Spleen (tissue), 13 donors: ENCODE results near the gene TEP1. TPM values are rescaled to one million over a fixed set of nuclear protein-coding genes. Genes with fewer than 3 reads are reported as not detected.

Experiments
- DNase-seq: peaks from one replicate; pipeline ENCODE4 v3.0.0-alpha.2; 2020
- H3K27ac ChIP-seq, 8 donors: fragments of 200-600 bp; sonication (generic) in 7 of 8; 1 replicate in 4 of 8; 2 replicates in 4 of 8; pipeline versions ENCODE4 v1.5.0 to v1.8.0; 2016 to 2021; ENCODE audit warnings: inconsistent platforms in 4 of 8, mild to moderate bottlenecking in 4 of 8, moderate library complexity in 1 of 8
- H3K27me3 ChIP-seq, 7 donors: fragments of 200-600 bp; sonication (generic) in 6 of 7; replicated peaks in 1 of 7; 1 replicate in 4 of 7; 2 replicates in 3 of 7; pipeline versions ENCODE4 v1.5.0 to v1.8.0; 2016 to 2021; ENCODE audit warnings: inconsistent platforms in 3 of 7, mild to moderate bottlenecking in 1 of 7
- H3K36me3 ChIP-seq, 6 donors: fragments of 200-600 bp; sonication (generic) in 5 of 6; 1 replicate in 4 of 6; 2 replicates in 2 of 6; pipeline versions ENCODE4 v1.5.0 to v1.8.0; 2016 to 2021; ENCODE audit warnings: inconsistent platforms in 2 of 6
- H3K4me1 ChIP-seq, 6 donors: fragments of 200-600 bp; sonication (generic) in 5 of 6; 1 replicate in 3 of 6; 2 replicates in 3 of 6; pipeline versions ENCODE4 v1.5.0 to v1.8.0; 2016 to 2021; ENCODE audit warnings: inconsistent platforms in 3 of 6
- H3K4me3 ChIP-seq, 8 donors: fragments of 200-600 bp; sonication (generic) in 7 of 8; 1 replicate in 4 of 8; 2 replicates in 4 of 8; pipeline versions ENCODE4 v1.5.0 to v1.8.0; 2016 to 2021; ENCODE audit warnings: inconsistent platforms in 4 of 8, mild to moderate bottlenecking in 4 of 8, moderate library complexity in 2 of 8
- H3K9me3 ChIP-seq, 8 donors: fragments of 200-600 bp; sonication (generic) in 7 of 8; 1 replicate in 4 of 8; 2 replicates in 4 of 8; pipeline versions ENCODE4 v1.5.0 to v1.8.0; 2016 to 2021; ENCODE audit warnings: inconsistent platforms in 4 of 8
- POLR2A ChIP-seq, 3 donors: fragments of 450-650 bp; IDR thresholded peaks; one replicate each; pipeline ENCODE4 v1.5.1; 2017; ENCODE audit warnings: antibody characterized with exemption in 3 of 3, mild to moderate bottlenecking in 1 of 3
- POLR2AphosphoS5 ChIP-seq, 3 donors: sonication (generic); formaldehyde crosslinking; IDR thresholded peaks; one replicate each; pipeline ENCODE4 v1.5.1; 2017; ENCODE audit warnings: antibody characterized with exemption in 3 of 3
- WGBS, 5 donors: extraction: QIAGEN DNeasy Blood & Tissue Kit in 3 of 5; methylation state at CpG; one replicate each; pipeline versions ENCODE4 v1.1.5 to v1.1.7; 2013 to 2018; 5-methylcytosine and 5-hydroxymethylcytosine counted together
- intact Hi-C: fragments of 100-400 bp; cut with DNase I; formaldehyde crosslinking; loops from one replicate; pipeline ENCODE4 v1.15.0; 2023; ENCODE audit warnings: low total_unique reads
- long read RNA-seq, 2 donors: transcript quantifications; one replicate each; lab custom pipeline, GENCODE V29; 2026
- polyA plus RNA-seq, 3 donors: library from polyadenylated mRNA; stranded (reverse); fragments of 200-250 nt; gene quantifications; one replicate each; pipeline ENCODE4 v1.2.1, GENCODE V29; 2013
- total RNA-seq, 7 donors: library from RNA; depleted of rRNA in 3 of 7; stranded (reverse); fragments of >200 nt in 3 of 7; fragmentation: NEBNext Ultra II Directional in 4 of 7; extraction: Animal tissue kit (Norgen Biotek cat#: 25700) in 4 of 7; gene quantifications; one replicate each; pipeline versions ENCODE4 v1.1.0 to v1.2.1, GENCODE V29; 2016 to 2021
- TF ChIP-seq, protein P1 (sequence below), 11 experiments: fragments of 200-600 bp in 7 of 11; fragments of 450-650 bp in 4 of 11; sonication (generic) in 4 of 11; IDR thresholded peaks in 8 of 11; conservative IDR thresholded peaks in 3 of 11; 1 replicate in 7 of 11; 2 replicates in 4 of 11; pipeline versions ENCODE4 v1.4.0 to v1.8.0; 2016 to 2021; ENCODE audit warnings: antibody characterized with exemption in 11 of 11, inconsistent platforms in 4 of 11, mild to moderate bottlenecking in 1 of 11
- donor health status: healthy with polysubstance abuse.
- donor health status: DM: no; HTN: no; CAD: no; lungs with moderate emphysema.
- donor health status: DM: no; HTN: no; CAD: no.
- donor health status: Bipolar disorder and iron deficiency.
- donor health status: healthy.
- donor health status: DM: no; HTN: no; CAD: no.
- donor health status: DM: yes; HTN: yes; CAD: no.

The TEP1 gene
- 10 to 100 TPM; 55.1 to 91.7 (median 70.5) TPM for total RNA-seq
- polyA plus RNA-seq, result 10 to 100 TPM; 19.2 to 38.7 (median 26.7) TPM
- long read RNA-seq, donor 1, partial matches to known transcripts, result 0 of 1 reads
- long read RNA-seq, donor 1, other reads (novel, unspliced or antisense), result 0 of 1 reads
- long read RNA-seq, donor 2, result 0 reads

DNA sequence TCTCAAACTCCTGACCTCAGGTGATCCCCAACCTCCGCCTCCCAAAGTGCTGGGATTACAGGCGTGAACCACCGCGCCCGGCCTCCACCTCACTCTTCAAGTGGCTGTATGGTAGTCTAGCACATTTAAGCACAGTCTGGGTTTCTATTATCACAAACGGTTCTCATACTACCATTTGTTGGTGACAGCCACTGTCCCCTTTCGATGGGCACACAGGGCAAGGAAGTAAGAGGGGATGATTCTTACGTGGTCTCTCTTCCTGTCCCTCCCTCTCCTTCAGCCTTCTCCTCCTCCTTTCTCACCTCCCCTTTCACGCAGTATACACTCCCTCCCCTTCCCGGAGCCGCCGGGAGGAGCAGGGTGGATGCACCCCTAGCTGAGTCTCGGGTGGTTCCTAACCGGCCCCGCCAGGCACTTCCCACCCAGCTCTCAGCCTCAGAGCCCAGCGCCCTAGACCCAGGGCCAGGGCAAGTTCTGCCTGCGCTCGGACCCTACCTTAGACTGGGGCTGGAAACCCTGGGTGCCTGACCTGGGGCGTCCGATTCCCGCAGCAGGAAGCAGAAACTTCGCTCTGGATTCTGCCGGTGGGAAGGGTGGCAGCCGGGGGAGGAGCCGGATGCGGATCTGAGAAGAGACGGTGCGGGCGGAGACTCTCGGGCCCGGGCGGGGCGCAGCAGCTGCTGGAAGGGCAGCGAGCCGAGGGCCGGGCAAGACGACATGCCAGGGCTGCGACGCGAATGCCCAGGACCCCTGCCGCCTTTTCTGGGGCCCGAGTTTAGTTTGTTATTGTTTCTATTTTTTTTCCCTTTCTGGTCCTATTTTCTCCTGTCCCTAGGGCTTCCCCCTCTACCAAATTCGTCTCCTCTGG is at the start of gene TEP1:
TSS of gene TEP1 (minus strand) at position 626 of the 868 bp plus-strand sequence. CDS start 5,062 bp downstream, outside the sequence.
- H3K4me3 ChIP-seq, result peak within 1 kb of the TSS; percentile 66 to 91 (median 76)
- peaks cover 0 to 7% (median 5%) of the 10 kb centered on the region in 6 donors for H3K36me3 ChIP-seq
- 0 to 1% (median 0%) methylated on average over 34 to 43 of the region's 43 CpGs for WGBS, 5 donors
- peak; percentile 96 for DNase-seq
- no peaks in the 10 kb centered on the region for H3K27me3 ChIP-seq
- peak within 1 kb of the TSS; percentile 85 to 99 (median 96) for H3K27ac ChIP-seq
- H3K9me3 ChIP-seq, result no peaks in the 10 kb centered on the region
- H3K4me1 ChIP-seq, result peaks cover 13 to 62% (median 43%) of the 10 kb centered on the region in 6 donors
- TF ChIP-seq POLR2AphosphoS5 (IDR thresholded peaks at IDR 0.05) (peak; percentile 84 to 93 (median 92)), POLR2A (IDR thresholded peaks at IDR 0.05) (peak in 1 of 3 donors; percentile 62)
- TF ChIP-seq, protein P1, sequence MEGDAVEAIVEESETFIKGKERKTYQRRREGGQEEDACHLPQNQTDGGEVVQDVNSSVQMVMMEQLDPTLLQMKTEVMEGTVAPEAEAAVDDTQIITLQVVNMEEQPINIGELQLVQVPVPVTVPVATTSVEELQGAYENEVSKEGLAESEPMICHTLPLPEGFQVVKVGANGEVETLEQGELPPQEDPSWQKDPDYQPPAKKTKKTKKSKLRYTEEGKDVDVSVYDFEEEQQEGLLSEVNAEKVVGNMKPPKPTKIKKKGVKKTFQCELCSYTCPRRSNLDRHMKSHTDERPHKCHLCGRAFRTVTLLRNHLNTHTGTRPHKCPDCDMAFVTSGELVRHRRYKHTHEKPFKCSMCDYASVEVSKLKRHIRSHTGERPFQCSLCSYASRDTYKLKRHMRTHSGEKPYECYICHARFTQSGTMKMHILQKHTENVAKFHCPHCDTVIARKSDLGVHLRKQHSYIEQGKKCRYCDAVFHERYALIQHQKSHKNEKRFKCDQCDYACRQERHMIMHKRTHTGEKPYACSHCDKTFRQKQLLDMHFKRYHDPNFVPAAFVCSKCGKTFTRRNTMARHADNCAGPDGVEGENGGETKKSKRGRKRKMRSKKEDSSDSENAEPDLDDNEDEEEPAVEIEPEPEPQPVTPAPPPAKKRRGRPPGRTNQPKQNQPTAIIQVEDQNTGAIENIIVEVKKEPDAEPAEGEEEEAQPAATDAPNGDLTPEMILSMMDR (IDR thresholded peaks at IDR 0.05 in 8 of 11, conservative IDR thresholded peaks at IDR 0.05 in 3 of 11), result no peak
- intact Hi-C loops, result loop anchor here (5.0 to 10.0 kb wide), 2 partner anchors 52 to 199 kb away; partner anchors contain the start of genes PIP4P1 and PNP

DNA sequence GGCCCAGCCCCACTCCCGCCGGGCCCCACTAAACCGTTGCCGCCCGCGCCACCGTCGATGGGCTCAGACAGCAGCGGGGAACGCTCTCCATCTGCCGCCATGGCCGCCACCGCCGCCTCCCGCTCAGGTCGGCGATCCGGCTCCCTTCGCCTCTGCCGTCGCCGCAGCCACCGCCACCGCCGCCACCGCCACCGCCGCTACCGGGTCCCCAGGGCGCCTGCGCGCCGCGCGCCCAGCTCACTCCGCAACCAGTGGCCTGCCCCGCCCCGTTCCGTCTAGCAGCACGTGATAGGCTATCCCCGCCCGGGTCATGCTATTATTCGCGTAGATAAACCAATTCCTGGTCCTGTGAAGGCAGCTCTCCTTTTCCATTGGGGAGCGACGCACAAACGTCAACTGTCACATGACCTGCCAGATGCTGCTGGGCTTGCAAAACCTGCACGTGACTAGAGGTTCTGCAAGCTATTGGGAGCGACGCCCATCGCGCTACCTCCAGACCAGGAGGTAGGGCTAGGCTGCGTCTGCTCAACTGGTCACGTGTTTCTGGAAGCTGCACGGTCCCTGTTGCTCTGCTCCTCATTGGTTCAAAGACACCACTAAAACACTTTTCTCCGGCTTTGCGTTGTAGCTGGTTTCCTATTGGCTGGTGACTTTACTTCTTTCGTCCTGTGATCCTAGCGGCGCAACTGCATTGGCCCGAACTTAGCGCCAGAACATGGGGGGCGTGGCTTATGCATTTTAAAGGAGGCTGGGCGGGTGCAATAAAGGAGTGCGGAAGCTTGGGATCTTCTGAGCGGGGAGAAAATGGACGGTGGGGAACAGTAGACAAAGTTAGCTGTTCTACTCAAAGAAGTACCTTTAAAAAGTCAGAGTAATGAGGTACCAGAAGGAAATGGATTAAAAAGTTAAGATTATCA is 48.2 kb upstream of the TEP1 start, which contains the start of gene PIP4P1:
TSS of gene PIP4P1 (minus strand) at position 210 of the 917 bp plus-strand sequence. CDS start at position 101, 109 bp downstream.
- TF ChIP-seq, protein P1 (IDR thresholded peaks at IDR 0.05 in 8 of 11, conservative IDR thresholded peaks at IDR 0.05 in 3 of 11), result peak in 4 of 11 experiments; percentile 12 to 38 (median 19)
- TF ChIP-seq POLR2A (IDR thresholded peaks at IDR 0.05) (peak in 2 of 3 donors; percentile 71 to 84), POLR2AphosphoS5 (IDR thresholded peaks at IDR 0.05) (peak; percentile 94 to 95 (median 94))
- H3K4me1 ChIP-seq, result peaks cover 22 to 63% (median 50%) of the 10 kb centered on the region in 6 donors
- H3K4me3 ChIP-seq, result peak within 1 kb of the TSS; percentile 78 to 95 (median 86)
- 0 to 1% (median 1%) methylated on average over 21 to 67 of the region's 67 CpGs for WGBS, 5 donors
- H3K27me3 ChIP-seq, result no peaks in the 10 kb centered on the region
- DNase-seq, result peak; percentile 100
- H3K36me3 ChIP-seq, result peaks cover 3 to 40% (median 35%) of the 10 kb centered on the region in 6 donors
- intact Hi-C loops, result loop anchor here (10.0 kb wide), 1 partner anchor 47 kb away; the partner anchor contains the start of gene TEP1
- H3K9me3 ChIP-seq, result no peaks in the 10 kb centered on the region
- H3K27ac ChIP-seq, result peak within 1 kb of the TSS; percentile 92 to 99 (median 98)

DNA sequence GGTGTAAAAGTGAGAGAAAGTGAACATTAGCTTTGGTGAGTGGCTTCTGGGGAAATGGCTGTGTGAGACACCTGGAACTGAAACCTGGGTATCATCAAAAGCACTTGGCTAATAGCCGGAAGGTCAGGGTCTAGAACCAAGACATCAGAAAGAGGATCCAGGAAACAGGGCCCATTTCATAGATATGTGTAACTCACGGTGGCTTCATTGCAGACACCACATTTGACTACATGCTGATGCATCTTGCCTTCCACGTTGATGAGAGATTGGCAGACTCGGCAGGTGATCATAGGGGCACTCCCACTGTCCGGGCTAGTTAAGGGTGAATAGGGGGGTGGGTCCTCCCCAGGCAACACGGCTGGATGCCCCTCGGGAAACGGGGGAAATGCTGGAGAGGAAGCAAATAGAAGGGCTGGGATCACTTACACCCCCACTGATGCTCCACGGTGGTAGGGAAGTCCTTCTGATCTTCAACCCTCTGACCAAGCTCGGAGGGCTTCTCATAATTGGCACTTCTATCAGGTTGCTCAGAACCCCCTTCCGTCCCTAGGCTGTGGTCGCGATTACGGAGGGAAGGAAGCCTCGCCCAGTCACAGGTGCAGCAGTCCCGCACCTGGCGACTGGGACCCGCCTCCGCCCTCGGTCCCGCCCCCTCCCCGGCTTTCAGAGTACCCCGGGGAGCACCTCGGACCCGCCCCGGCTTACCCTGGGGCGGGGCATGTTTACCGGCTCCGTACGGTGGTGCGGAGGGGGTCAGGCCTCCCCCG is 47.3 kb upstream of the TEP1 start:
- Histone ChIP-seq H3K27ac (peak overlapping the region; percentile 92 to 99 (median 98)), H3K4me1 (peaks cover 30 to 72% (median 58%) of the 10 kb centered on the region in 6 donors), H3K27me3 (no peaks in the 10 kb centered on the region), H3K36me3 (peaks cover 3 to 43% (median 37%) of the 10 kb centered on the region in 6 donors), H3K4me3 (peak overlapping the region; percentile 78 to 95 (median 86)), H3K9me3 (no peaks in the 10 kb centered on the region)
- intact Hi-C loops, result loop anchor here (10.0 kb wide), 1 partner anchor 46 kb away; the partner anchor contains the start of gene TEP1
- TF ChIP-seq POLR2AphosphoS5 (IDR thresholded peaks at IDR 0.05), result peak in 1 of 3 donors; percentile 21
- TF ChIP-seq, protein P1 (IDR thresholded peaks at IDR 0.05 in 8 of 11, conservative IDR thresholded peaks at IDR 0.05 in 3 of 11), result no peak
- DNase-seq, result no peak
- WGBS, 5 donors, result 3 to 4% (median 4%) methylated on average over 16 to 32 of the region's 32 CpGs
